NCI-H2196 (cell line): ENCODE measurements around the gene PPP1R9A.
A peak's percentile ranks its signal among the peaks of the same experiment; 100 is the strongest.

ENCODE experiments used
- DNase-seq: peaks from one replicate; lab custom pipeline; 2025; ENCODE audit not compliant: unreplicated experiment; lab: John Stamatoyannopoulos, UW

Gene PPP1R9A

GRCh38 chr7:95304990-95305389 is 397.6 kb downstream of the PPP1R9A start:
- no peak for DNase-seq

GRCh38 chr7:95309951-95310350 is 402.6 kb downstream of the PPP1R9A start:
- DNase-seq = no peak

GRCh38 chr7:95311389-95311788 is 404.0 kb downstream of the PPP1R9A start:
- no peak for DNase-seq

GRCh38 chr7:95312561-95312960 is 405.2 kb downstream of the PPP1R9A start:
- DNase-seq = no peak

GRCh38 chr7:95316588-95316987 is 409.2 kb downstream of the PPP1R9A start:
- DNase-seq = no peak

- DNase-seq = no peak
Measured at GRCh38 chr7:95317546-95317945, 410.2 kb downstream of the PPP1R9A start.

GRCh38 chr7:95317966-95318365 is 410.6 kb downstream of the PPP1R9A start:
- no peak for DNase-seq

- peak; percentile 22 for DNase-seq
Measured at GRCh38 chr7:95318501-95319100, 411.2 kb downstream of the PPP1R9A start.

- no peak for DNase-seq
Measured at GRCh38 chr7:95319570-95319969, 412.2 kb downstream of the PPP1R9A start.

- DNase-seq = no peak
Measured at GRCh38 chr7:95320651-95321050, 413.3 kb downstream of the PPP1R9A start.

- no peak for DNase-seq
Measured at GRCh38 chr7:95321720-95322119, 414.3 kb downstream of the PPP1R9A start.

GRCh38 chr7:95322396-95322795 is 415.0 kb downstream of the PPP1R9A start:
- DNase-seq = no peak

- no peak for DNase-seq
Measured at GRCh38 chr7:95322854-95323253, 415.5 kb downstream of the PPP1R9A start.

GRCh38 chr7:95323410-95324129 is 416.2 kb downstream of the PPP1R9A start:
- DNase-seq = no peak

GRCh38 chr7:95324431-95324830 is 417.0 kb downstream of the PPP1R9A start, which contains the start of gene PON1:
Gene PON1, minus strand, starts transcription at chr7:95324532. Its CDS starts 57 bp downstream, at chr7:95324475.
- peak; percentile 28 for DNase-seq

- no peak for DNase-seq
Measured at GRCh38 chr7:95327356-95327755, 420.0 kb downstream of the PPP1R9A start.

GRCh38 chr7:95330204-95330960 is 423.0 kb downstream of the PPP1R9A start:
- peak; percentile 9 for DNase-seq

GRCh38 chr7:95330961-95331337 is 423.6 kb downstream of the PPP1R9A start:
- no peak for DNase-seq

GRCh38 chr7:95334447-95334846 is 427.1 kb downstream of the PPP1R9A start:
- DNase-seq = no peak

GRCh38 chr7:95335093-95335492 is 427.7 kb downstream of the PPP1R9A start:
- DNase-seq = no peak

- no peak for DNase-seq
Measured at GRCh38 chr7:95338832-95339231, 431.4 kb downstream of the PPP1R9A start.

GRCh38 chr7:95340491-95340890 is 433.1 kb downstream of the PPP1R9A start:
- no peak for DNase-seq
